H1 (cell line): ENCODE data around the gene NCSTN. TPM values are rescaled to one million over a fixed set of nuclear protein-coding genes. Genes with fewer than 3 reads are reported as not detected.

Experiments used
- CTCF ChIA-PET: fragments of 300-600 bp; sonication (Branson Sonifier 250); formaldehyde crosslinking; loops from one replicate; lab custom pipeline; 2021; ENCODE audit not compliant: partially characterized antibody; lab: Charles Lee
- POLR2A ChIA-PET: fragments of 300-600 bp; sonication (Branson Sonifier 250); formaldehyde crosslinking; loops from one replicate; lab custom pipeline; 2021; ENCODE audit warnings: inconsistent platforms; ENCODE audit not compliant: partially characterized antibody; lab: Charles Lee
- DNase-seq, 2 experiments: peaks; one replicate each; pipeline versions ENCODE4 v3.0.0 to v3.0.0-alpha.2; 2010 to 2022; ENCODE audit warnings: low spot score in 2 of 2, low read depth in 1 of 2, mixed read lengths in 1 of 2
- FAIRE-seq: peaks from 2 replicates; lab custom pipeline; 2011; peaks lifted over from hg19 to GRCh38; lab: Jason Lieb, UNC
- H2AFZ ChIP-seq: 2 replicates; pipeline ENCODE4 v1.8.1; 2012; ENCODE audit warnings: low read length, inconsistent platforms
- H2AK5ac ChIP-seq: 2 replicates; pipeline ENCODE4 v1.6.1; 2013; ENCODE audit warnings: low read depth, low read length
- H2BK120ac ChIP-seq: replicated peaks from 2 replicates; pipeline ENCODE3; 2013; ENCODE audit warnings: low read depth, low read length, inconsistent platforms
- H2BK12ac ChIP-seq: 2 replicates; pipeline ENCODE4 v1.6.1; 2013; ENCODE audit warnings: low read depth, low read length
- H2BK15ac ChIP-seq: 2 replicates; pipeline ENCODE4 v1.6.1; 2013; ENCODE audit warnings: low read length
- H2BK20ac ChIP-seq: 2 replicates; pipeline ENCODE4 v1.6.1; 2013; ENCODE audit warnings: low read length
- H2BK5ac ChIP-seq: 2 replicates; pipeline ENCODE4 v1.6.1; 2013; ENCODE audit warnings: low read depth, low read length
- H3K14ac ChIP-seq: 2 replicates; pipeline ENCODE4 v1.6.1; 2013; ENCODE audit warnings: inconsistent platforms; ENCODE audit not compliant: insufficient read length
- H3K18ac ChIP-seq: 2 replicates; pipeline ENCODE4 v1.6.1; 2013; ENCODE audit warnings: low read length; ENCODE audit errors: extremely low read depth
- H3K23ac ChIP-seq: 2 replicates; pipeline ENCODE4 v1.6.1; 2013; ENCODE audit warnings: inconsistent platforms; ENCODE audit not compliant: insufficient read length
- H3K23me2 ChIP-seq: 2 replicates; pipeline ENCODE4 v1.6.1; 2013; ENCODE audit warnings: low read depth, low read length
- H3K27ac ChIP-seq: 2 replicates; pipeline ENCODE4 v1.6.1; 2011; ENCODE audit warnings: low read depth, low read length, inconsistent platforms
- H3K27me3 ChIP-seq, 4 experiments: replicated peaks in 1 of 4; 1 replicate in 1 of 4; 2 replicates in 3 of 4; pipeline versions ENCODE4 v1.6.1 to v1.8.1; 2011 to 2013; ENCODE audit warnings: low read length in 3 of 4, mild to moderate bottlenecking in 3 of 4, inconsistent platforms in 2 of 4, mixed read lengths in 2 of 4, moderate library complexity in 1 of 4; ENCODE audit not compliant: control insufficient read depth in 3 of 4, insufficient read depth in 3 of 4; ENCODE audit errors: extremely low read depth in 1 of 4
- H3K36me3 ChIP-seq, 4 experiments: 2 replicates each; pipeline versions ENCODE4 v1.6.1 to v1.8.1; 2011 to 2013; ENCODE audit warnings: mild to moderate bottlenecking in 4 of 4, low read length in 3 of 4, moderate library complexity in 2 of 4, control low read depth in 1 of 4, inconsistent platforms in 1 of 4; ENCODE audit not compliant: insufficient read depth in 4 of 4, control insufficient read depth in 2 of 4
- H3K4ac ChIP-seq: replicated peaks from 2 replicates; pipeline ENCODE3; 2013; ENCODE audit warnings: low read length, low read depth, mixed read lengths, inconsistent platforms; ENCODE audit not compliant: insufficient read length
- H3K4me1 ChIP-seq, 4 experiments: replicated peaks in 1 of 4; 1 replicate in 1 of 4; 2 replicates in 3 of 4; pipeline versions ENCODE4 v1.6.1 to v1.8.1; 2011 to 2013; ENCODE audit warnings: low read length in 3 of 4, inconsistent platforms in 2 of 4, mixed read lengths in 1 of 4; ENCODE audit not compliant: insufficient read depth in 4 of 4, control insufficient read depth in 3 of 4
- H3K4me2 ChIP-seq, 2 experiments: 2 replicates each; pipeline versions ENCODE4 v1.6.1 to v1.8.1; 2011 to 2013; ENCODE audit warnings: low read depth in 2 of 2, low read length in 2 of 2, control low read depth in 1 of 2, inconsistent platforms in 1 of 2, mild to moderate bottlenecking in 1 of 2; ENCODE audit not compliant: insufficient read depth in 1 of 2
- H3K4me3 ChIP-seq, 4 experiments: fragments of 200-600, 300-600 bp in 1 of 4; sonication (generic), shearing (Covaris generic), sonication (Bioruptor Twin) in 1 of 4; 2 replicates each; pipeline versions ENCODE4 v1.5.1 to v1.8.1; 2011 to 2016; ENCODE audit warnings: low read length in 4 of 4, low read depth in 3 of 4, control low read depth in 2 of 4, inconsistent platforms in 2 of 4, mild to moderate bottlenecking in 2 of 4, mixed read lengths in 1 of 4, moderate library complexity in 1 of 4; ENCODE audit not compliant: insufficient read depth in 2 of 4; ENCODE audit errors: extremely low read depth in 1 of 4
- H3K56ac ChIP-seq: replicated peaks from 2 replicates; pipeline ENCODE3; 2013; ENCODE audit warnings: low read depth, mild to moderate bottlenecking, mixed read lengths, low read length, inconsistent platforms; ENCODE audit not compliant: insufficient read length
- H3K79me1 ChIP-seq: 2 replicates; pipeline ENCODE4 v1.6.1; 2013; ENCODE audit warnings: low read depth, low read length, control low read depth
- H3K79me2 ChIP-seq, 2 experiments: 2 replicates each; pipeline versions ENCODE4 v1.6.1 to v1.8.1; 2012 to 2013; ENCODE audit warnings: low read length in 2 of 2, mild to moderate bottlenecking in 2 of 2, inconsistent platforms in 1 of 2; ENCODE audit not compliant: insufficient read depth in 2 of 2, control insufficient read depth in 1 of 2
- H3K9ac ChIP-seq, 4 experiments: replicated peaks in 1 of 4; 1 replicate in 1 of 4; 2 replicates in 3 of 4; pipeline versions ENCODE4 v1.6.1 to v1.8.1; 2011 to 2013; ENCODE audit warnings: low read depth in 3 of 4, low read length in 3 of 4, control low read depth in 2 of 4, mild to moderate bottlenecking in 2 of 4, moderate library complexity in 2 of 4, inconsistent platforms in 1 of 4; ENCODE audit errors: extremely low read depth in 1 of 4
- H3K9me3 ChIP-seq, 2 experiments: 2 replicates each; pipeline versions ENCODE4 v1.6.1 to v1.8.1; 2012 to 2013; ENCODE audit warnings: mild to moderate bottlenecking in 2 of 2, moderate library complexity in 2 of 2, control low read depth in 1 of 2, inconsistent platforms in 1 of 2, low read depth in 1 of 2, low read length in 1 of 2, mixed read lengths in 1 of 2; ENCODE audit not compliant: insufficient read depth in 2 of 2
- H4K20me1 ChIP-seq, 2 experiments: replicated peaks in 1 of 2; 2 replicates each; pipeline versions ENCODE3 to v1.8.1; 2011 to 2013; ENCODE audit warnings: inconsistent platforms in 2 of 2, low read length in 2 of 2, mild to moderate bottlenecking in 1 of 2; ENCODE audit not compliant: insufficient read depth in 2 of 2, control insufficient read depth in 1 of 2
- H4K5ac ChIP-seq: 2 replicates; pipeline ENCODE4 v1.6.1; 2013; ENCODE audit warnings: low read length, low read depth, mixed read lengths, inconsistent platforms; ENCODE audit not compliant: insufficient read length
- H4K8ac ChIP-seq: 2 replicates; pipeline ENCODE4 v1.8.0; 2013; ENCODE audit warnings: mild to moderate bottlenecking, moderate library complexity, low read length, inconsistent platforms; ENCODE audit not compliant: insufficient read depth; ENCODE audit errors: extremely low read depth
- H4K91ac ChIP-seq: replicated peaks from 2 replicates; pipeline ENCODE3; 2013; ENCODE audit warnings: low read length, mixed read lengths, inconsistent platforms; ENCODE audit not compliant: insufficient read length
- CEBPB ChIP-seq: IDR thresholded peaks from 2 replicates; pipeline ENCODE4 v1.6.1; 2012; ENCODE audit warnings: low read depth, low read length
- JUN ChIP-seq: IDR thresholded peaks from 2 replicates; pipeline ENCODE4 v1.6.1; 2011; ENCODE audit warnings: low read depth, mild to moderate bottlenecking, improper control_type of control experiment, low read length
- JUND ChIP-seq: IDR thresholded peaks from 2 replicates; pipeline ENCODE4 v1.6.1; 2011; ENCODE audit warnings: mild to moderate bottlenecking, improper control_type of control experiment, low read length
- KDM5A ChIP-seq: fragments of 200-600 bp; IDR thresholded peaks from 2 replicates; pipeline ENCODE4 v1.7.1; 2012; ENCODE audit warnings: mild to moderate bottlenecking, low read length, inconsistent platforms, mixed read lengths
- WGBS, 2 experiments: shearing (Covaris generic) in 1 of 2; methylation state at CpG; one replicate each; pipeline versions ENCODE4 v1.1.6 to v1.1.7; 2013 to 2015; ENCODE audit warnings: low lambda C conversion rate in 2 of 2, mixed read lengths in 2 of 2, inconsistent platforms in 1 of 2, low coverage in 1 of 2, missing lambda C conversion rate in 1 of 2; ENCODE audit not compliant: insufficient replicate concordance in 2 of 2, insufficient coverage in 1 of 2, insufficient read length in 1 of 2; ENCODE audit errors: extremely low coverage in 1 of 2, missing lambda C conversion rate in 1 of 2; 5-methylcytosine and 5-hydroxymethylcytosine counted together
- polyA plus RNA-seq, 7 experiments: library from polyadenylated mRNA; depleted of rRNA in 3 of 7; stranded (reverse) in 5 of 7; unstranded in 2 of 7; fragments of >200 nt in 5 of 7; fragments of 200-250 nt in 2 of 7; gene quantifications; 1 replicate in 5 of 7; 2 replicates in 1 of 7; 4 replicates in 1 of 7; pipeline versions ENCODE4 v1.2.1 to v1.2.3, GENCODE V29; 2011 to 2013; ENCODE audit warnings: missing spikeins in 2 of 7, mixed read lengths in 2 of 7
- total RNA-seq: library from RNA; stranded (reverse); fragmentation: NEBNext Ultra II Directional; extraction: Animal tissue kit (Norgen Biotek cat#: 25700); gene quantifications from 2 replicates; pipeline ENCODE4 v1.2.1, GENCODE V29; 2021

NCSTN gene
- total and polyA plus RNA-seq, 2 of the 8 experiments (the other 6 are each of a cell fraction or from before 2014, with no cell fraction given) = 64.7 to 125 TPM

DNA sequence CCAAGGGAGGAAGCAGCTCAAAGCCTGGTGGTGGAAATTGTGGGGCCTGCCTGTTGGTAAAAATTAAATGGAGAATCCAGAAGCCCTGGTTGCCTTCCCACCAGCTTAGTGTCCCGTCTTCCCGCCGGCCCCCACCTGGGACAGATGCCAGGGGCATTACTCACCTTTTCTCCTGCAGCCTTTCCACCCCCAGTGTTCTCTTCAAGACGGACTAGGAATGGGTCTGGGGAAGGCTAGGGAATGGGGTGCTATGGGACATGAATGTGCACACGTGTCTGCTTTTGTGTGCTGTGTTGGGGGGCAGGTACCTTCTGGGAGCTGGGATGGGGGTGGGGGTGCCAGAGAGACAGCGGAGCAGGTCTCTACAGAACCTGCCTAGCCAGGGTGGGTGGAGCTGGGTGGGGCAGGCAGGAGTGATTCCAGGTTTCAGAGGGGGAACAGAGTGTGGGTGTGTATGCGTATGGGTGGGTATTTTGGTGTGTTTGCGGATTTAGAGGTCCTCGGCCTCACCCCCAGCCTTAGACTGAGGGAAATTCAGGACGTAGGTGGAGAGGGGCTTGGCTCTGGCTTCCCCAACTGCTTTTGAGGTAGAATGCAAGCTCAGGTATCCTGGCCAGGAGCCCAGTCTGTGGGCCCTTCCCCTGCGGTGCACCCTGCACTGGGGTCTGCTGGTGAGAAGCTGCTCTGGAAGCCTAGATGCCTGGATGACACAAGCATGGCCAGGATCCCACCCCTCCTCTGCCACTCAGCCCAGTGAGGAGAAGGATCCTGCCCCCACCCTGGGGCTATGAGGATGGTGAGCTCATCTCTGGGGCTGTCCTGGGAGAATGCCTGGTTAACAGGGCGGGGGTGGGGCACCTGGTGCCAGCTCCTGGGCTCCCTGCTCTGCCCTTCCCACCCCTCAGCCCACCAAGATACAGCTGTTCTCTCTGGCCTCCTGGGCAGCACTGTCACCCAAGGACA lies 64.9 kb downstream of the NCSTN start:
- Histone ChIP-seq H3K23me2 (no peaks in the 10 kb centered on the region), H3K79me1 (peaks cover 31% of the 10 kb centered on the region), H3K36me3 (0 out of 8 replicates have a peak, but pooled peaks cover 0 to 2% (median 0%) of the 10 kb centered on the region in 4 experiments)
- TF ChIP-seq CEBPB = no peak
- no peak for TF ChIP-seq KDM5A
- TF ChIP-seq JUN = no peak
- peak; percentile 71 for TF ChIP-seq JUND
- TF ChIP-seq, all 59 proteins: peak for 1
- no peak overlapping the region for H3K4ac ChIP-seq
- H3K56ac ChIP-seq = no peak overlapping the region
- peaks cover 9 to 96% of the 10 kb centered on the region in 2 experiments for H3K79me2 ChIP-seq
- H4K5ac ChIP-seq = no peak overlapping the region
- H3K4me2 ChIP-seq = peak overlapping the region in 1 of 2 experiments; percentile 29; a peak in 2 of 4 replicates
- no peak overlapping the region for H3K4me3 ChIP-seq
- FAIRE-seq (no peak), DNase-seq (peak in 1 of 2 experiments; percentile 40)
- H3K14ac ChIP-seq = no peak overlapping the region
- H4K8ac ChIP-seq = no peak overlapping the region
- H4K20me1 ChIP-seq = peaks cover 5 to 15% of the 10 kb centered on the region in 2 experiments
- WGBS, 2 experiments = 88% methylated on average over 12 of the region's 12 CpGs; no CpG with 5 or more reads in 1 of the 2 experiments
- no peak overlapping the region for H3K27ac ChIP-seq
- no peak overlapping the region for H3K23ac ChIP-seq
- H3K4me1 ChIP-seq = peaks cover 16 to 37% (median 28%) of the 10 kb centered on the region in 4 experiments
- no peaks in the 10 kb centered on the region for H3K27me3 ChIP-seq
- ChIA-PET CTCF (interaction anchor here (0.7 to 8.5 kb wide), 14 partner anchors 8 to 544 kb away, joined by 3 to 70 read pairs (median 4); no protein-coding TSS in a partner anchor), POLR2A (interaction anchor here (0.7 to 1.9 kb wide), 7 partner anchors 11 to 123 kb away, joined by 3 to 8 read pairs (median 3); partner anchors contain the start of gene PEX19)
- H2AK5ac ChIP-seq = peak overlapping the region; percentile 20; the same call in 1 of the 2 replicates
- H4K91ac ChIP-seq = peak overlapping the region; percentile 16
- no peak overlapping the region for H3K9ac ChIP-seq
- no peak overlapping the region for H2BK120ac ChIP-seq
- H2BK20ac ChIP-seq = no peak overlapping the region
- H2AFZ ChIP-seq = no peak overlapping the region
- no peak overlapping the region; the same call in 1 of the 2 replicates for H2BK15ac ChIP-seq
- peak overlapping the region; percentile 27; the same call in 1 of the 2 replicates for H2BK5ac ChIP-seq
- peak overlapping the region; percentile 25; the same call in 1 of the 2 replicates for H3K18ac ChIP-seq
- H3K9me3 ChIP-seq = no peaks in the 10 kb centered on the region
- H2BK12ac ChIP-seq = no peak overlapping the region
